Type B pancreatic cell (in vitro differentiated cells): Measurements from ENCODE around the gene TULP4. TPM values are rescaled to one million over a fixed set of nuclear protein-coding genes. Genes with fewer than 3 reads are reported as not detected.
A peak's percentile ranks its signal among the peaks of the same experiment; 100 is the strongest.

ENCODE experiments used
- DNase-seq: peaks from one replicate; pipeline ENCODE4 v3.0.0; 2021; ENCODE audit warnings: mixed read lengths; ENCODE audit not compliant: unreplicated experiment; ENCODE audit errors: extremely low spot score
- H3K27ac Mint-ChIP-seq: 2 replicates; pipeline ENCODE4 v1.8.0; 2021; ENCODE audit warnings: mild to moderate bottlenecking, mixed read lengths
- H3K27me3 Mint-ChIP-seq: 2 replicates; pipeline ENCODE4 v1.8.0; 2021; ENCODE audit warnings: mixed read lengths
- H3K36me3 Mint-ChIP-seq: 2 replicates; pipeline ENCODE4 v1.8.0; 2021; ENCODE audit warnings: mixed read lengths
- H3K4me1 Mint-ChIP-seq: one replicate; pipeline ENCODE4 v1.8.0; 2021; ENCODE audit warnings: mixed read lengths; ENCODE audit not compliant: unreplicated experiment
- H3K4me3 Mint-ChIP-seq: 2 replicates; pipeline ENCODE4 v1.8.0; 2021; ENCODE audit warnings: mild to moderate bottlenecking, mixed read lengths
- H3K9me3 Mint-ChIP-seq: 2 replicates; pipeline ENCODE4 v1.8.0; 2021; ENCODE audit warnings: mixed read lengths
- CTCF ChIP-seq: fragments of 200-600 bp; sonication (generic); conservative IDR thresholded peaks from 2 replicates; pipeline ENCODE4 v1.5.0; 2021; ENCODE audit warnings: antibody characterized with exemption, mild to moderate bottlenecking
- total RNA-seq: library from RNA; stranded (reverse); gene quantifications from 2 replicates; pipeline ENCODE4 v1.2.1, GENCODE V29; 2021; ENCODE audit warnings: low replicate concordance

TULP4 gene
- total RNA-seq, 1 donor from 2014 or later: 109 TPM

- Mint-ChIP-seq H3K36me3 (peaks cover 4% of the 10 kb centered on the region), H3K27me3 (no peaks in the 10 kb centered on the region), H3K4me1 (peaks cover 28% of the 10 kb centered on the region), H3K4me3 (no peak overlapping the region), H3K9me3 (no peaks in the 10 kb centered on the region), H3K27ac (peak overlapping the region; percentile 33)
- TF ChIP-seq CTCF: no peak
- no peak for DNase-seq
Measured at GRCh38 chr6:158356586-158357546, 44.6 kb downstream of the TULP4 start.

GRCh38 chr6:158357570-158358216 lies 45.4 kb downstream of the TULP4 start:
- Mint-ChIP-seq H3K36me3 (peaks cover 4% of the 10 kb centered on the region), H3K27me3 (no peaks in the 10 kb centered on the region), H3K4me3 (no peak overlapping the region), H3K27ac (no peak overlapping the region), H3K4me1 (peaks cover 28% of the 10 kb centered on the region), H3K9me3 (no peaks in the 10 kb centered on the region)
- no peak for TF ChIP-seq CTCF
- DNase-seq: no peak

- Mint-ChIP-seq H3K4me3 (no peak overlapping the region), H3K9me3 (no peaks in the 10 kb centered on the region), H3K27ac (no peak overlapping the region), H3K27me3 (no peaks in the 10 kb centered on the region), H3K4me1 (peaks cover 28% of the 10 kb centered on the region), H3K36me3 (no peaks in the 10 kb centered on the region)
- no peak for TF ChIP-seq CTCF
- no peak for DNase-seq
Measured at GRCh38 chr6:158358450-158359077, 46.3 kb downstream of the TULP4 start.

GRCh38 chr6:158361068-158361467 lies 48.8 kb downstream of the TULP4 start:
- Mint-ChIP-seq H3K27me3 (no peaks in the 10 kb centered on the region), H3K9me3 (no peaks in the 10 kb centered on the region), H3K36me3 (peaks cover 9% of the 10 kb centered on the region), H3K4me1 (peaks cover 20% of the 10 kb centered on the region), H3K27ac (no peak overlapping the region), H3K4me3 (no peak overlapping the region)
- DNase-seq: no peak
- no peak for TF ChIP-seq CTCF

- H3K4me3 Mint-ChIP-seq: no peak overlapping the region
- peaks cover 14% of the 10 kb centered on the region for H3K36me3 Mint-ChIP-seq
- H3K9me3 Mint-ChIP-seq: no peaks in the 10 kb centered on the region
- TF ChIP-seq CTCF: no peak
- H3K27me3 Mint-ChIP-seq: no peaks in the 10 kb centered on the region
- DNase-seq: no peak
- no peak overlapping the region for H3K27ac Mint-ChIP-seq
- H3K4me1 Mint-ChIP-seq: peaks cover 9% of the 10 kb centered on the region
Measured at GRCh38 chr6:158361961-158362669, 49.9 kb downstream of the TULP4 start.
